GM12865 (cell line): ENCODE data around the gene TBC1D17.

Experiments used
- DNase-seq: peaks from one replicate; pipeline ENCODE4 v3.0.0; 2010; ENCODE audit warnings: low read depth
- H3K4me3 ChIP-seq: 2 replicates; pipeline ENCODE4 v1.5.1; 2011; ENCODE audit warnings: mild to moderate bottlenecking, low read depth, low read length, control low read depth
- CTCF ChIP-seq: IDR thresholded peaks from 2 replicates; pipeline ENCODE4 v1.5.1; 2011; ENCODE audit warnings: low read length, control low read depth, low read depth, inconsistent platforms; ENCODE audit not compliant: insufficient read depth; ENCODE audit errors: missing control alignments

TBC1D17 gene

GRCh38 chr19:49861541-49862378 is 15.7 kb upstream of the TBC1D17 start:
- H3K4me3 ChIP-seq, result no peak overlapping the region
- DNase-seq, result peak; percentile 5
- no peak for TF ChIP-seq CTCF

- peak; percentile 16 for TF ChIP-seq CTCF
- peak; percentile 21 for DNase-seq
Measured at GRCh38 chr19:49862391-49863253, 14.9 kb upstream of the TBC1D17 start.

GRCh38 chr19:49863254-49863934 is 14.1 kb upstream of the TBC1D17 start:
- no peak overlapping the region for H3K4me3 ChIP-seq
- no peak for DNase-seq
- no peak for TF ChIP-seq CTCF

More at GRCh38 chr19:49862391-49863253, 14.9 kb upstream of the TBC1D17 start:
- H3K4me3 ChIP-seq, result no peak overlapping the region

- H3K4me3 ChIP-seq, result no peak overlapping the region
- TF ChIP-seq CTCF, result no peak
- DNase-seq, result no peak
Measured at GRCh38 chr19:49863935-49864320, 13.6 kb upstream of the TBC1D17 start.

GRCh38 chr19:49864890-49865289 is 12.6 kb upstream of the TBC1D17 start:
- no peak overlapping the region for H3K4me3 ChIP-seq
- DNase-seq, result no peak
- TF ChIP-seq CTCF, result no peak

GRCh38 chr19:49866933-49867782 is 10.3 kb upstream of the TBC1D17 start, which contains the start of gene PNKP:
Gene PNKP, minus strand, starts transcription at chr19:49867576. Its CDS starts 372 bp downstream, at chr19:49867204.
- H3K4me3 ChIP-seq, result peak within 1 kb of the TSS; percentile 74
- DNase-seq, result peak; percentile 96
- no peak for TF ChIP-seq CTCF
